ENCODE measurements around the gene SLC49A4. TPM values are rescaled to one million over a fixed set of nuclear protein-coding genes. Genes with fewer than 3 reads are reported as not detected.
A peak's percentile ranks its signal among the peaks of the same experiment; 100 is the strongest.

Gene SLC49A4
- total and polyA plus RNA-seq, 2 of the 13 experiments (the other 11 are each of a cell fraction or from before 2014, with no cell fraction given) = 6.5 to 16.3 TPM

- no peak for TF ChIP-seq ZNF205 (CRISPR knock-in tag; IDR thresholded peaks at IDR 0.05)
- TF ChIP-seq BATF2 (CRISPR knock-in tag; IDR thresholded peaks at IDR 0.05) = no peak
- no peak for TF ChIP-seq ZNF569 (CRISPR knock-in tag; IDR thresholded peaks at IDR 0.05; ENCODE audit: borderline replicate concordance)
- TF ChIP-seq HNF1A (IDR thresholded peaks at IDR 0.05; ENCODE audit: low read depth) = no peak
- peak; percentile 30; the same call in 1 of the 2 replicates for TF ChIP-seq HNF1A (CRISPR knock-in tag; IDR thresholded peaks at IDR 0.05; ENCODE audit: borderline replicate concordance)
- TF ChIP-seq KLF9 (CRISPR knock-in tag; IDR thresholded peaks at IDR 0.05; ENCODE audit: low read depth) = no peak
- no peak for TF ChIP-seq PITX1 (CRISPR knock-in tag; IDR thresholded peaks at IDR 0.05)
- no peak for TF ChIP-seq ZFYVE20 (CRISPR knock-in tag; IDR thresholded peaks at IDR 0.05; ENCODE audit: borderline replicate concordance, low read depth)
- peak; percentile 63; the same call in 1 of the 2 replicates for TF ChIP-seq ZNF292 (CRISPR knock-in tag; IDR thresholded peaks at IDR 0.05; ENCODE audit: borderline replicate concordance, low read depth)
- 0 out of 2 replicates have a peak, but pooled peaks have one; percentile 7 for TF ChIP-seq ZNF678 (CRISPR knock-in tag; IDR thresholded peaks at IDR 0.05)
- TF ChIP-seq RXRA (CRISPR knock-in tag; IDR thresholded peaks at IDR 0.05) = peak; percentile 80
- TF ChIP-seq ZNF33A (CRISPR knock-in tag; IDR thresholded peaks at IDR 0.05; ENCODE audit: borderline replicate concordance) = no peak
- no peak for TF ChIP-seq MAFF (IDR thresholded peaks at IDR 0.05; ENCODE audit: low read depth, low read length)
- TF ChIP-seq MIER2 (CRISPR knock-in tag; IDR thresholded peaks at IDR 0.05) = no peak
- no peak for TF ChIP-seq TFE3 (CRISPR knock-in tag; IDR thresholded peaks at IDR 0.05)
- TF ChIP-seq RFXANK (CRISPR knock-in tag; IDR thresholded peaks at IDR 0.05) = no peak
- no peak for TF ChIP-seq ZNF652 (CRISPR knock-in tag; IDR thresholded peaks at IDR 0.05; ENCODE audit: borderline replicate concordance, low read depth)
- peak; percentile 91; the same call in 1 of the 2 replicates for TF ChIP-seq ZSCAN20 (CRISPR knock-in tag; IDR thresholded peaks at IDR 0.05; ENCODE audit: borderline replicate concordance)
- TF ChIP-seq ZNF512B (CRISPR knock-in tag; IDR thresholded peaks at IDR 0.05; ENCODE audit: borderline replicate concordance) = no peak
- TF ChIP-seq SALL2 (CRISPR knock-in tag; IDR thresholded peaks at IDR 0.05) = 0 out of 2 replicates have a peak, but pooled peaks have one; percentile 33
- TF ChIP-seq ZNF468 (CRISPR knock-in tag; IDR thresholded peaks at IDR 0.05) = 0 out of 2 replicates have a peak, but pooled peaks have one; percentile 7
These were observed at the start of gene SLC49A4 (continued) for GRCh38 chr3:122794779-122795673.

Measured in HepG2 (cell line).